HepG2 (cell line): ENCODE measurements around the gene UNC119B. TPM values are rescaled to one million over a fixed set of nuclear protein-coding genes. Genes with fewer than 3 reads are reported as not detected.

ENCODE experiments used
- ATAC-seq: fragments of 200-7000 bp; cut with Tn5 transposase; 3 replicates; pipeline ENCODE4 v1.9.1; 2020; ENCODE audit warnings: mild to moderate bottlenecking, moderate library complexity
- BruUV-seq: library from RNA; stranded (reverse); fragments of 400-500 nt; replicated peaks from 2 replicates; lab custom pipeline; 2021; lab: Mats Ljungman, UMichigan
- CTCF ChIA-PET: fragments of 300-600 bp; formaldehyde crosslinking; extraction: SDS; loops from one replicate; lab custom pipeline; 2021; ENCODE audit warnings: low total read pairs, inconsistent platforms, low intra/inter-chr PET ratio; lab: Yijun Ruan, JAX
- POLR2A ChIA-PET: fragments of 350-600 bp; sonication (Branson Sonifier 250); formaldehyde crosslinking; loops from one replicate; lab custom pipeline; 2020; ENCODE audit warnings: antibody characterized with exemption, inconsistent platforms; lab: Yijun Ruan, JAX
- DNase-seq: peaks from one replicate; pipeline ENCODE4 v3.0.0-alpha.2; 2015; ENCODE audit warnings: low spot score
- FAIRE-seq: peaks from 3 replicates; lab custom pipeline; 2011; peaks lifted over from hg19 to GRCh38; lab: Jason Lieb, UNC
- H2AFZ ChIP-seq: one replicate; pipeline ENCODE4 v1.6.1; 2011; ENCODE audit warnings: low read length, inconsistent platforms
- H3K27ac ChIP-seq: fragments of 300-600 bp; 3 replicates; pipeline ENCODE4 v1.8.0; 2011; ENCODE audit warnings: mixed run types, mild to moderate bottlenecking, mixed read lengths, low read length, inconsistent platforms; ENCODE audit not compliant: insufficient read depth; ENCODE audit errors: extremely low read length
- H3K27me3 ChIP-seq, 2 experiments: fragments of 200-600 bp in 1 of 2; 2 replicates in 1 of 2; 3 replicates in 1 of 2; pipeline versions ENCODE4 v1.6.0 to v1.8.0; 2011; ENCODE audit warnings: low read length in 2 of 2, mild to moderate bottlenecking in 2 of 2, moderate library complexity in 2 of 2, inconsistent platforms in 1 of 2; ENCODE audit not compliant: insufficient read depth in 2 of 2, control insufficient read depth in 1 of 2
- H3K36me3 ChIP-seq, 2 experiments: fragments of 200-600 bp in 1 of 2; replicated peaks in 1 of 2; 2 replicates in 1 of 2; 3 replicates in 1 of 2; pipeline versions ENCODE4 v1.5.1 to v1.8.0; 2011; ENCODE audit warnings: low read length in 2 of 2, inconsistent platforms in 1 of 2; ENCODE audit not compliant: insufficient read depth in 2 of 2, control insufficient read depth in 1 of 2
- H3K4me1 ChIP-seq: 2 replicates; pipeline ENCODE4 v1.5.1; 2012; ENCODE audit warnings: low read length, inconsistent platforms; ENCODE audit not compliant: insufficient read depth
- H3K4me2 ChIP-seq: 2 replicates; pipeline ENCODE4 v1.6.0; 2011; ENCODE audit warnings: low read depth, low read length, inconsistent platforms
- H3K4me3 ChIP-seq, 3 experiments: fragments of 200-600 bp in 1 of 3; sonication (generic), shearing (Covaris generic) in 1 of 3; replicated peaks in 1 of 3; 2 replicates each; pipeline ENCODE4 v1.5.1; 2011 to 2016; ENCODE audit warnings: low read length in 3 of 3, inconsistent platforms in 2 of 3, low read depth in 2 of 3, mild to moderate bottlenecking in 2 of 3, control low read depth in 1 of 3, mixed read lengths in 1 of 3; ENCODE audit not compliant: insufficient read depth in 1 of 3
- H3K79me2 ChIP-seq: one replicate; pipeline ENCODE4 v1.6.1; 2011; ENCODE audit warnings: low read length, inconsistent platforms; ENCODE audit not compliant: insufficient read depth
- H3K9ac ChIP-seq: 2 replicates; pipeline ENCODE4 v1.6.0; 2011; ENCODE audit warnings: mild to moderate bottlenecking, low read depth, low read length, inconsistent platforms; ENCODE audit not compliant: insufficient read depth
- H3K9me3 ChIP-seq: 2 replicates; pipeline ENCODE4 v1.5.1; 2012; ENCODE audit warnings: mild to moderate bottlenecking, low read length
- H4K20me1 ChIP-seq: 2 replicates; pipeline ENCODE4 v1.6.0; 2011; ENCODE audit warnings: inconsistent platforms, mild to moderate bottlenecking, low read length, moderate library complexity; ENCODE audit not compliant: insufficient read depth
- HNF4A ChIP-seq: sonication (generic); formaldehyde crosslinking; IDR thresholded peaks from 2 replicates; pipeline ENCODE4 v1.4.0; 2020; ENCODE audit warnings: missing genetic modification reagents
- IRF1 ChIP-seq: sonication (generic); formaldehyde crosslinking; IDR thresholded peaks from 2 replicates; pipeline ENCODE4 v1.4.0; 2020; ENCODE audit warnings: low read depth, mild to moderate bottlenecking, missing genetic modification reagents
- ONECUT2 ChIP-seq: sonication (generic); formaldehyde crosslinking; IDR thresholded peaks from 2 replicates; pipeline ENCODE4 v1.4.0; 2020; ENCODE audit warnings: missing genetic modification reagents
- RXRB ChIP-seq: IDR thresholded peaks from 2 replicates; pipeline ENCODE4 v1.6.1; 2016; ENCODE audit warnings: borderline replicate concordance, missing genetic modification reagents, missing compliant biosample characterization
- SAP130 ChIP-seq: IDR thresholded peaks from 2 replicates; pipeline ENCODE4 v1.6.1; 2016; ENCODE audit warnings: low read depth
- TFE3 ChIP-seq: IDR thresholded peaks from 2 replicates; pipeline ENCODE4 v1.6.1; 2016
- ZNF121 ChIP-seq: sonication (generic); formaldehyde crosslinking; IDR thresholded peaks from 2 replicates; pipeline ENCODE4 v1.5.0; 2020; ENCODE audit warnings: mild to moderate bottlenecking, missing genetic modification reagents
- ZNF18 ChIP-seq: sonication (generic); formaldehyde crosslinking; IDR thresholded peaks from 2 replicates; pipeline ENCODE4 v1.8.0; 2022; ENCODE audit warnings: mild to moderate bottlenecking, missing genetic modification reagents; ENCODE audit not compliant: insufficient replicate concordance
- ZNF362 ChIP-seq: sonication (generic); formaldehyde crosslinking; IDR thresholded peaks from 2 replicates; pipeline ENCODE4 v1.4.0; 2020; ENCODE audit warnings: missing genetic modification reagents, mild to moderate bottlenecking, borderline replicate concordance
- WGBS: methylation state at CpG from one replicate; pipeline ENCODE4 v1.1.6; 2017; ENCODE audit warnings: low lambda C conversion rate; 5-methylcytosine and 5-hydroxymethylcytosine counted together
- in situ Hi-C: cut with HindIII; loops from 2 replicates; pipeline ENCODE4 v1.10.0; 2017; ENCODE audit warnings: low pct_unique_long_range_greater_than_20kb; ENCODE audit not compliant: extremely low pct_ligation_motif_present
- intact Hi-C: fragments of 100-400 bp; cut with micrococcal nuclease; formaldehyde crosslinking; loops from one replicate; pipeline ENCODE4 v1.10.0; 2022; ENCODE audit not compliant: unreplicated experiment
- polyA plus RNA-seq, 8 experiments: library from polyadenylated mRNA; depleted of rRNA in 3 of 8; stranded (reverse) in 7 of 8; unstranded in 1 of 8; fragments of >200 nt; fragmentation: Illumina TruSeq in 4 of 8; extraction: Trizol in 4 of 8; gene quantifications; 2 replicates each; pipeline versions ENCODE4 v1.2.1 to v1.2.3, GENCODE V29; 2011 to 2016; ENCODE audit warnings: low read depth in 4 of 8, missing spikeins in 1 of 8, mixed read lengths in 1 of 8; ENCODE audit not compliant: insufficient read depth in 1 of 8
- total RNA-seq, 5 experiments: library from RNA; depleted of rRNA; stranded (reverse); fragments of >200 nt; fragmentation: Illumina TruSeq; extraction: Trizol; gene quantifications; 2 replicates each; pipeline ENCODE4 v1.2.3, GENCODE V29; 2016; ENCODE audit warnings: low read depth in 1 of 5

Gene UNC119B
- total and polyA plus RNA-seq, 2 of the 13 experiments (the other 11 are each of a cell fraction or from before 2014, with no cell fraction given) = 19.6 to 19.7 TPM

- no TSS peak for BruUV-seq
- H3K9ac ChIP-seq = no peak overlapping the region
- intact Hi-C loops = no loop called here
- CTCF ChIA-PET = no interaction called here
- no peaks in the 10 kb centered on the region for H3K36me3 ChIP-seq
- H3K4me2 ChIP-seq = peak overlapping the region; percentile 69
- TF ChIP-seq SAP130 (CRISPR knock-in tag) = peak; percentile 33; the same call in 1 of the 2 replicates
- TF ChIP-seq ZNF18 (CRISPR knock-in tag) = peak; percentile 97
- TF ChIP-seq TFE3 (CRISPR knock-in tag) = peak; percentile 73
- peak; percentile 81 for TF ChIP-seq ZNF121
- 0 out of 2 replicates have a peak, but pooled peaks have one; percentile 18 for TF ChIP-seq RXRB (CRISPR knock-in tag)
- TF ChIP-seq IRF1 (CRISPR knock-in tag) = no peak
- TF ChIP-seq HNF4A = peak; percentile 54; the same call in 1 of the 2 replicates
- TF ChIP-seq ZNF362 (CRISPR knock-in tag) = peak; percentile 71; the same call in 1 of the 2 replicates
- no peak for TF ChIP-seq ONECUT2 (CRISPR knock-in tag)
- TF ChIP-seq, all 625 proteins: peak for 7
- peaks cover 14% of the 10 kb centered on the region for H3K4me1 ChIP-seq
- peak overlapping the region in 1 of 3 experiments; percentile 35; a peak in 2 of 6 replicates for H3K4me3 ChIP-seq
- no peaks in the 10 kb centered on the region for H3K27me3 ChIP-seq
- in situ Hi-C loops = no loop called here
- H3K79me2 ChIP-seq = no peaks in the 10 kb centered on the region
- no peaks in the 10 kb centered on the region for H3K9me3 ChIP-seq
- POLR2A ChIA-PET = interaction anchor here (0.7 kb wide), 1 partner anchor 248 kb away, joined by 3 read pairs; no protein-coding TSS in a partner anchor
- no peak overlapping the region for H2AFZ ChIP-seq
- peak; percentile 83 for ATAC-seq
- DNase-seq = peak; percentile 34
- WGBS = 28% methylated on average over 3 of the region's 7 CpGs
- H4K20me1 ChIP-seq = no peaks in the 10 kb centered on the region
- FAIRE-seq = no peak
- H3K27ac ChIP-seq = no peak overlapping the region
Observed at GRCh38 chr12:120748242-120748641, 38.0 kb downstream of the UNC119B start.
